Uterus (tissue), 2 donors: ENCODE data around the gene PTPRF.

Experiments used
- CTCF ChIP-seq, 4 experiments: fragments of 200-600 bp in 2 of 4; fragments of 450-650 bp in 2 of 4; sonication (generic) in 2 of 4; IDR thresholded peaks; one replicate each; pipeline ENCODE4 v1.5.1; 2016 to 2019; ENCODE audit warnings: antibody characterized with exemption in 4 of 4, mild to moderate bottlenecking in 2 of 4, moderate library complexity in 1 of 4
- POLR2A ChIP-seq, 2 donors: fragments of 450-650 bp; IDR thresholded peaks; one replicate each; pipeline ENCODE4 v1.6.1; 2016; ENCODE audit warnings: antibody characterized with exemption in 2 of 2, mild to moderate bottlenecking in 1 of 2, moderate library complexity in 1 of 2

GRCh38 chr1:43576521-43576920 lies 45.8 kb downstream of the PTPRF start:
- no peak for TF ChIP-seq CTCF (IDR thresholded peaks at IDR 0.05)
- no peak for TF ChIP-seq POLR2A (IDR thresholded peaks at IDR 0.05)
